ENCODE results near the gene TUBAL3. TPM values are rescaled to one million over a fixed set of nuclear protein-coding genes. Genes with fewer than 3 reads are reported as not detected.

TUBAL3 gene
- total and polyA plus RNA-seq, 9 of the 15 experiments (the other 6 are each of a cell fraction or from before 2014, with no cell fraction given) = 5.5 to 10.1 (median 6.9) TPM

DNA sequence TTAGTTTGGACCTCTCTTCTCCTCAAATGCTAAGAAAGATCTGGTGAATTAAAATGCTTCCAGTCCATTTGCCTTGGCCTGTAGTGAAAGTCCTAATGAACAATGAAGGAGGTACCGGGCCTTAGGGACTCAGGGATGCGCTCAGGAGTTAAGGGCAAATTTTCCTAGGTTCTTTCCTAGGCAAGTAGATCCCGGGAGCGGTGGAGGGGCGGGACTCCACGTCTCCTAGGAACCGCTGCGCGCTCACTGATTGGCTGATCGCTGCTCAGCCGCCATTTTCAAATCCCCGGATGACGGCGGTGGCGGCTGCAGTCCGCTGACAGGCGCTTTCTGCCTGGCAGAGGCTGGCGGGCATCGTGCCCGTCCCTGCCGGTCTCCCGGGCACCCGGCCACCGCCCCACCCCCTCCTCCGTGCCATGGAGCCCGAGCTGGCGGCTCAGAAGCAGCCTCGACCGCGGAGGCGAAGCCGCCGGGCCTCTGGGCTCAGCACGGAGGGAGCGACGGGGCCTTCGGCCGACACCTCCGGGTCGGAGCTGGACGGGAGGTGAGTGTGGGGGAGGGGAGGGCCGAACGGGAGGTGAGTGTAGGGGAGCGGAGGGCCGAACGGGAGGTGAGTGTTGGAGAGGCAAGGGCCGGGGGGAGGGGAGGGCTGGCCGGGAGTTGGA lies 7.8 kb upstream of the TUBAL3 start, which contains the start of gene NET1 (continued):
- TF ChIP-seq VEZF1 (CRISPR knock-in tag; IDR thresholded peaks at IDR 0.05) = no peak
- peak; percentile 52; the same call in 1 of the 2 replicates for TF ChIP-seq CHD2 (IDR thresholded peaks at IDR 0.05; ENCODE audit: low read depth, low read length)
- peak; percentile 50 for TF ChIP-seq TAF9B (IDR thresholded peaks at IDR 0.05; ENCODE audit: partially characterized antibody)
- peak; percentile 39; the same call in 1 of the 2 replicates for TF ChIP-seq ERF (CRISPR knock-in tag; IDR thresholded peaks at IDR 0.05)
- 0 out of 2 replicates have a peak, but pooled peaks have one; percentile 15 for TF ChIP-seq ZBTB40 (IDR thresholded peaks at IDR 0.05)
- TF ChIP-seq ZBTB40 (CRISPR knock-in tag; IDR thresholded peaks at IDR 0.05) = no peak
- TF ChIP-seq FOXM1 (IDR thresholded peaks at IDR 0.05; ENCODE audit: low read depth) = 0 out of 2 replicates have a peak, but pooled peaks have one; percentile 14
- no peak for TF ChIP-seq FOXM1 (CRISPR knock-in tag; IDR thresholded peaks at IDR 0.05; ENCODE audit: low read depth)
- TF ChIP-seq NELFE (IDR thresholded peaks at IDR 0.05; ENCODE audit: insufficient read depth, insufficient read length) = no peak
- TF ChIP-seq TBP (optimal IDR thresholded peaks at IDR 0.05; ENCODE audit: low read depth, low read length) = peak; percentile 50
- TF ChIP-seq SAP30 (IDR thresholded peaks at IDR 0.05; ENCODE audit: borderline replicate concordance, insufficient read depth, low read depth, low read length, poor library complexity, severe bottlenecking) = peak; percentile 87
- TF ChIP-seq NCOA1 (IDR thresholded peaks at IDR 0.05; ENCODE audit: low read depth) = no peak
- peak; percentile 51; the same call in 1 of the 2 replicates for TF ChIP-seq NFIC (IDR thresholded peaks at IDR 0.05)
- TF ChIP-seq CBFB (CRISPR knock-in tag; IDR thresholded peaks at IDR 0.05) = no peak
- TF ChIP-seq EP400 (IDR thresholded peaks at IDR 0.05) = peak; percentile 73
- no peak for TF ChIP-seq ZNF311 (CRISPR knock-in tag; IDR thresholded peaks at IDR 0.05)
- TF ChIP-seq GTF2F1 (IDR thresholded peaks at IDR 0.05; ENCODE audit: low read depth, low read length) = no peak
- TF ChIP-seq PCBP1 (IDR thresholded peaks at IDR 0.05; ENCODE audit: low read depth, low read length, poor library complexity, severe bottlenecking) = peak; percentile 62

Data from K562 (cell line).